GM12874 (cell line): ENCODE results near the gene TNFRSF21.

ENCODE experiments used
- TF ChIP-seq, protein P1 (sequence below): IDR thresholded peaks from 2 replicates; pipeline ENCODE4 v1.5.1; 2011; ENCODE audit warnings: low read depth, mild to moderate bottlenecking, control low read depth, low read length, moderate library complexity; ENCODE audit not compliant: insufficient read depth

TNFRSF21 gene

DNA sequence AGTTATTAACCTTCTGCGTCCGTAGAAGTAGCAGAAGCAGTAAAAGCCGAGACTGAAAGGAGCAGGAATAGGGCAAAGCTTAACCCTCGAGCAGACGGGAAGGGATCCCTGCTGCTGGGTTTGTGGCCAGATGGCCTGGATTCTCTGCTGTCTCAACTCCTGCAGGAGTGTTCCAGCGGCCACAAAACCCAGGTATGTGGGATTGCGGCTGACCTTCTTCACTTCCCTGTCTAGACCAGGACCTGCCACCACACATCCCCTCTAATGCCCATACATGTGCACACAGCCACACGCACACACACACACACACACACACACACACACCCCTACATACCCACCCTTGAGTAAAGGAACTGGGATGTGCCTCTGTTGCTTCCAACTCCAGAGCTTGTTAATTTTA, 33.1 kb upstream of the TNFRSF21 start:
- TF ChIP-seq, protein P1, sequence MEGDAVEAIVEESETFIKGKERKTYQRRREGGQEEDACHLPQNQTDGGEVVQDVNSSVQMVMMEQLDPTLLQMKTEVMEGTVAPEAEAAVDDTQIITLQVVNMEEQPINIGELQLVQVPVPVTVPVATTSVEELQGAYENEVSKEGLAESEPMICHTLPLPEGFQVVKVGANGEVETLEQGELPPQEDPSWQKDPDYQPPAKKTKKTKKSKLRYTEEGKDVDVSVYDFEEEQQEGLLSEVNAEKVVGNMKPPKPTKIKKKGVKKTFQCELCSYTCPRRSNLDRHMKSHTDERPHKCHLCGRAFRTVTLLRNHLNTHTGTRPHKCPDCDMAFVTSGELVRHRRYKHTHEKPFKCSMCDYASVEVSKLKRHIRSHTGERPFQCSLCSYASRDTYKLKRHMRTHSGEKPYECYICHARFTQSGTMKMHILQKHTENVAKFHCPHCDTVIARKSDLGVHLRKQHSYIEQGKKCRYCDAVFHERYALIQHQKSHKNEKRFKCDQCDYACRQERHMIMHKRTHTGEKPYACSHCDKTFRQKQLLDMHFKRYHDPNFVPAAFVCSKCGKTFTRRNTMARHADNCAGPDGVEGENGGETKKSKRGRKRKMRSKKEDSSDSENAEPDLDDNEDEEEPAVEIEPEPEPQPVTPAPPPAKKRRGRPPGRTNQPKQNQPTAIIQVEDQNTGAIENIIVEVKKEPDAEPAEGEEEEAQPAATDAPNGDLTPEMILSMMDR = no peak

- TF ChIP-seq, protein P1 = no peak
Measured at GRCh38 chr6:47337519-47337918, 27.8 kb upstream of the TNFRSF21 start.

DNA sequence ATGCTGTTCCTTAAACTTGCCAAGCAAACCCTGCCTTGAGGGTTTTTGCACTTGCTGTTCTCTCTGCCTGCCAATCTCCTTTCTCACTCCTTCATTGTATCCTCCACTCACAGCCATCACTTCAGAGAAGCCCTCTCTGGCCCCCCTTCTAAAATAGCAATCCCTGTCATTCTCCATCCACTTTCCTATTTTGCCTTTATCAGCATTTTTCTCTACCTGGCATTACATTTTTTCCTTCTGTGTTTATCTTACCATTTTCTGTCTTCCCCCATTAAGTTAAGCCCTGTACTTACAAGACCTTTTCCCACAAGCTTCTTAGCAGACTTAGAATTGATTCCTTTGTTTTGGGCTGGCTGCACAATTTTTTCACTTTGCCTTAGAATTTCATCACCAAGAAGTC, 26.6 kb upstream of the TNFRSF21 start:
- TF ChIP-seq, protein P1 = no peak

DNA sequence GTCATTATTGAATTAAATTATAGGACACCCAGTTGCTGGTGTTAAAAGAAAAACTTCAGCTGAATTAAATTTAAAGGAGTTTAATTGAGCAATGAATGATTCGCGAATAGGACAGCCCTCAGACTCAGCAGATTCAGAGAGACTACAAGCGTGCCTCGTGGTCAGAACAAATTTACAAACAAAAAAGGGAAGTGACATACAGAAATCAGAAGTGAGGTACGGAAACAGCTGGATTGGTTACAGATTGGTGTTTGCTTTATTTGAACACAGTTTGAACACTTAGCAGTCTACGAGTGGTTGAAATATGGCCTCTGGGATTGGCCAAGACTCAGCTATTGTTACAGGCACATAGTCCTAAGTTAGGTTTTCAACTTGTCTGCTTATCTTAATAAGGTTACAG, 25.8 kb upstream of the TNFRSF21 start:
- TF ChIP-seq, protein P1 = no peak

DNA sequence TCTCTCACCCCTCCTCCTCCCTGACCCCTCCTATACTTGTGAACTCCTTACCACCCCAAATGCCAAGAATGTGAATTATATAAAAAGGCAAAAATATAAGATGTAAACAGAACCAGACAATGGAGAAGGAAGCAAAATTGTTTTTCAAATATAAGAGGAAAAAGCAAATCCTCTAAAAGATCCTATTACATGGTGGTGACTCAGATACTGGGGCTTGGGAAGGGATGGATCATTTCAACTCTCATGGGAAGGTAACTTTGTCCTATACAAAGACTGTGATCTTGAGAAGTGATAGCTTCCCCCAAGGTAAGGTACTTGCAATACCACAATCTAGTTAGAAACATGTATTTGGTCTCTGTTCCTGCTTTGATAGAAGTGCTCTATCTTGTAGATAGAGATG, 24.6 kb upstream of the TNFRSF21 start:
- TF ChIP-seq, protein P1 = no peak

GRCh38 chr6:47323887-47324286, 14.2 kb upstream of the TNFRSF21 start:
- TF ChIP-seq, protein P1 = no peak

GRCh38 chr6:47323321-47323720, 13.6 kb upstream of the TNFRSF21 start:
- TF ChIP-seq, protein P1 = no peak

DNA sequence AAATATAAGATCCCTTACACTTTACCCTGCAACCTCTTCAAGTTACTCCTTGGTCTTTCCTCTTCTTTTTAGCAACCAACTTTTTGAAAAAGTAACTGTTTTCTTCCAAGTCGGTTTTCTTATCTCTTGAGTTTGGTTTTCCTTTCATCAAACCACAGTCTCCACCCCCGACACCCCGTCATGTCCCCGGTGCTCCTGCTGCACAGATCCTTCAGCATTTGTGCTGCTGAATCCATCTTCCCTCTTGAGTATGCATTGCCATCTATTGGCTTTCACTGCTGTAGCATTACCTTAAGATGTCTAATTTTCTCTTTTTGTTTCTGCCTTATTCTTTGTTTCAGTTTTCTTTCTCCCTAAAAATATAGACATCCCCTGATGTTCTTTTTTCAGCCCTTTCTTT, 11.9 kb upstream of the TNFRSF21 start:
- TF ChIP-seq, protein P1 = no peak
